RWPE1 (cell line): Measurements from ENCODE around the gene TMEM175.

ENCODE experiments used
- CTCF ChIA-PET: fragments of 350-600 bp; sonication (Branson Sonifier 250); formaldehyde crosslinking; extraction: SDS; loops from one replicate; lab custom pipeline; 2021; lab: Yijun Ruan, JAX
- POLR2A ChIA-PET: fragments of 400-600 bp; formaldehyde crosslinking; extraction: SDS; loops from one replicate; lab custom pipeline; 2020; ENCODE audit warnings: antibody characterized with exemption; ENCODE audit not compliant: low non-redundant PET; lab: Yijun Ruan, JAX
- DNase-seq: peaks from one replicate; pipeline ENCODE4 v3.0.0; 2012; ENCODE audit warnings: low spot score
- H3K27ac ChIP-seq: fragments of 450-650 bp; 2 replicates; pipeline ENCODE4 v1.5.1; 2017
- CTCF ChIP-seq: fragments of 450-650 bp; conservative IDR thresholded peaks from 2 replicates; pipeline ENCODE4 v1.5.1; 2017; ENCODE audit warnings: low read depth, mild to moderate bottlenecking

Gene TMEM175

GRCh38 chr4:886244-886643, 46.0 kb upstream of the TMEM175 start:
- POLR2A ChIA-PET = no interaction called here
- TF ChIP-seq CTCF = no peak
- DNase-seq = no peak
- CTCF ChIA-PET = no interaction called here
- H3K27ac ChIP-seq = 0 out of 2 replicates have a peak overlapping the region, but pooled peaks have one; percentile 7

- H3K27ac ChIP-seq = no peak overlapping the region
- ChIA-PET POLR2A (no interaction called here), CTCF (no interaction called here)
- TF ChIP-seq CTCF = no peak
- DNase-seq = no peak
Observed at GRCh38 chr4:887034-887763, 45.1 kb upstream of the TMEM175 start.

GRCh38 chr4:888029-888428, 44.2 kb upstream of the TMEM175 start:
- no peak for TF ChIP-seq CTCF
- ChIA-PET CTCF (no interaction called here), POLR2A (no interaction called here)
- DNase-seq = no peak
- H3K27ac ChIP-seq = no peak overlapping the region

GRCh38 chr4:889516-889915, 42.7 kb upstream of the TMEM175 start:
- CTCF ChIA-PET = interaction anchor here (0.6 kb wide), 1 partner anchor 865 kb away, joined by 3 read pairs; no protein-coding TSS in a partner anchor
- TF ChIP-seq CTCF = no peak
- H3K27ac ChIP-seq = no peak overlapping the region
- POLR2A ChIA-PET = no interaction called here
- no peak for DNase-seq

GRCh38 chr4:890036-890695, 42.1 kb upstream of the TMEM175 start:
- no peak for TF ChIP-seq CTCF
- ChIA-PET POLR2A (no interaction called here), CTCF (interaction anchor here (0.6 kb wide), 2 partner anchors 12 to 864 kb away, joined by 3 to 5 read pairs; no protein-coding TSS in a partner anchor)
- H3K27ac ChIP-seq = no peak overlapping the region
- no peak for DNase-seq

- ChIA-PET CTCF (no interaction called here), POLR2A (no interaction called here)
- no peak for DNase-seq
- no peak overlapping the region for H3K27ac ChIP-seq
- TF ChIP-seq CTCF = no peak
Observed at GRCh38 chr4:891747-892146, 40.5 kb upstream of the TMEM175 start.
